Measurements from ENCODE around the gene AZGP1. TPM values are rescaled to one million over a fixed set of nuclear protein-coding genes. Genes with fewer than 3 reads are reported as not detected.

The AZGP1 gene
- total and polyA plus RNA-seq, 2 of the 13 experiments (the other 11 are each of a cell fraction or from before 2014, with no cell fraction given) = 93.8 to 229 TPM

DNA sequence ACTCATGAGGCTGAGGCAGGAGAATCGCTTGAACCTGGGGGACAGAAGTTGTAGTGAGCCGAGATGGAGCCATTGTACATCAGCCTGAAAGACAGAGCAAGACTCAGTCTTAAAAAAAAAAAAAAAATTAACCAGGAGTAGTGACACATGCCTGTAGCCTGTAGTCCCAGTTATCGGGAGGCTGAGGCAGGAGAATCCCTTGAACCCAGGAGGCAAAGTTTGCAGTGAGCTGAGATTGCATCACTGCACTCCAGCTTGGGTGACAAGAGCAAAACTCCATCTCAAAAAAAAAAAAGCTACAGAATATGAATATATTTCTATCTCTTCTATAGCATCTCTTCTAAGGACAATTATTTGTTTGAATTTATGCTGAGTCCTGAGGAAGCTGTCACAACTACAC, 6.5 kb downstream of the AZGP1 start:
- TF ChIP-seq ZNF724P (CRISPR knock-in tag; IDR thresholded peaks at IDR 0.05; ENCODE audit: borderline replicate concordance) (no peak), ZIK1 (CRISPR knock-in tag; IDR thresholded peaks at IDR 0.05; ENCODE audit: borderline replicate concordance, low read depth) (no peak), DPF2 (CRISPR knock-in tag; IDR thresholded peaks at IDR 0.05; ENCODE audit: borderline replicate concordance, low read depth) (no peak), ZMAT3 (CRISPR knock-in tag; conservative IDR thresholded peaks at IDR 0.05) (no peak), ZNF619 (CRISPR knock-in tag; IDR thresholded peaks at IDR 0.05) (no peak), FOSL2 (CRISPR knock-in tag; IDR thresholded peaks at IDR 0.05) (no peak)
- TF ChIP-seq, protein P1, sequence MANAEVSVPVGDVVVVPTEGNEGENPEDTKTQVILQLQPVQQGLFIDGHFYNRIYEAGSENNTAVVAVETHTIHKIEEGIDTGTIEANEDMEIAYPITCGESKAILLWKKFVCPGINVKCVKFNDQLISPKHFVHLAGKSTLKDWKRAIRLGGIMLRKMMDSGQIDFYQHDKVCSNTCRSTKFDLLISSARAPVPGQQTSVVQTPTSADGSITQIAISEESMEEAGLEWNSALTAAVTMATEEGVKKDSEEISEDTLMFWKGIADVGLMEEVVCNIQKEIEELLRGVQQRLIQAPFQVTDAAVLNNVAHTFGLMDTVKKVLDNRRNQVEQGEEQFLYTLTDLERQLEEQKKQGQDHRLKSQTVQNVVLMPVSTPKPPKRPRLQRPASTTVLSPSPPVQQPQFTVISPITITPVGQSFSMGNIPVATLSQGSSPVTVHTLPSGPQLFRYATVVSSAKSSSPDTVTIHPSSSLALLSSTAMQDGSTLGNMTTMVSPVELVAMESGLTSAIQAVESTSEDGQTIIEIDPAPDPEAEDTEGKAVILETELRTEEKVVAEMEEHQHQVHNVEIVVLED (CRISPR knock-in tag; IDR thresholded peaks at IDR 0.05; ENCODE audit: borderline replicate concordance) = no peak
- TF ChIP-seq, protein P2, sequence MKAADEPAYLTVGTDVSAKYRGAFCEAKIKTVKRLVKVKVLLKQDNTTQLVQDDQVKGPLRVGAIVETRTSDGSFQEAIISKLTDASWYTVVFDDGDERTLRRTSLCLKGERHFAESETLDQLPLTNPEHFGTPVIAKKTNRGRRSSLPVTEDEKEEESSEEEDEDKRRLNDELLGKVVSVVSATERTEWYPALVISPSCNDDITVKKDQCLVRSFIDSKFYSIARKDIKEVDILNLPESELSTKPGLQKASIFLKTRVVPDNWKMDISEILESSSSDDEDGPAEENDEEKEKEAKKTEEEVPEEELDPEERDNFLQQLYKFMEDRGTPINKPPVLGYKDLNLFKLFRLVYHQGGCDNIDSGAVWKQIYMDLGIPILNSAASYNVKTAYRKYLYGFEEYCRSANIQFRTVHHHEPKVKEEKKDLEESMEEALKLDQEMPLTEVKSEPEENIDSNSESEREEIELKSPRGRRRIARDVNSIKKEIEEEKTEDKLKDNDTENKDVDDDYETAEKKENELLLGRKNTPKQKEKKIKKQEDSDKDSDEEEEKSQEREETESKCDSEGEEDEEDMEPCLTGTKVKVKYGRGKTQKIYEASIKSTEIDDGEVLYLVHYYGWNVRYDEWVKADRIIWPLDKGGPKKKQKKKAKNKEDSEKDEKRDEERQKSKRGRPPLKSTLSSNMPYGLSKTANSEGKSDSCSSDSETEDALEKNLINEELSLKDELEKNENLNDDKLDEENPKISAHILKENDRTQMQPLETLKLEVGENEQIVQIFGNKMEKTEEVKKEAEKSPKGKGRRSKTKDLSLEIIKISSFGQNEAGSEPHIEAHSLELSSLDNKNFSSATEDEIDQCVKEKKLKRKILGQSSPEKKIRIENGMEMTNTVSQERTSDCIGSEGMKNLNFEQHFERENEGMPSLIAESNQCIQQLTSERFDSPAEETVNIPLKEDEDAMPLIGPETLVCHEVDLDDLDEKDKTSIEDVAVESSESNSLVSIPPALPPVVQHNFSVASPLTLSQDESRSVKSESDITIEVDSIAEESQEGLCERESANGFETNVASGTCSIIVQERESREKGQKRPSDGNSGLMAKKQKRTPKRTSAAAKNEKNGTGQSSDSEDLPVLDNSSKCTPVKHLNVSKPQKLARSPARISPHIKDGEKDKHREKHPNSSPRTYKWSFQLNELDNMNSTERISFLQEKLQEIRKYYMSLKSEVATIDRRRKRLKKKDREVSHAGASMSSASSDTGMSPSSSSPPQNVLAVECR (CRISPR knock-in tag; IDR thresholded peaks at IDR 0.05; ENCODE audit: borderline replicate concordance) = no peak
- TF ChIP-seq, protein P3, sequence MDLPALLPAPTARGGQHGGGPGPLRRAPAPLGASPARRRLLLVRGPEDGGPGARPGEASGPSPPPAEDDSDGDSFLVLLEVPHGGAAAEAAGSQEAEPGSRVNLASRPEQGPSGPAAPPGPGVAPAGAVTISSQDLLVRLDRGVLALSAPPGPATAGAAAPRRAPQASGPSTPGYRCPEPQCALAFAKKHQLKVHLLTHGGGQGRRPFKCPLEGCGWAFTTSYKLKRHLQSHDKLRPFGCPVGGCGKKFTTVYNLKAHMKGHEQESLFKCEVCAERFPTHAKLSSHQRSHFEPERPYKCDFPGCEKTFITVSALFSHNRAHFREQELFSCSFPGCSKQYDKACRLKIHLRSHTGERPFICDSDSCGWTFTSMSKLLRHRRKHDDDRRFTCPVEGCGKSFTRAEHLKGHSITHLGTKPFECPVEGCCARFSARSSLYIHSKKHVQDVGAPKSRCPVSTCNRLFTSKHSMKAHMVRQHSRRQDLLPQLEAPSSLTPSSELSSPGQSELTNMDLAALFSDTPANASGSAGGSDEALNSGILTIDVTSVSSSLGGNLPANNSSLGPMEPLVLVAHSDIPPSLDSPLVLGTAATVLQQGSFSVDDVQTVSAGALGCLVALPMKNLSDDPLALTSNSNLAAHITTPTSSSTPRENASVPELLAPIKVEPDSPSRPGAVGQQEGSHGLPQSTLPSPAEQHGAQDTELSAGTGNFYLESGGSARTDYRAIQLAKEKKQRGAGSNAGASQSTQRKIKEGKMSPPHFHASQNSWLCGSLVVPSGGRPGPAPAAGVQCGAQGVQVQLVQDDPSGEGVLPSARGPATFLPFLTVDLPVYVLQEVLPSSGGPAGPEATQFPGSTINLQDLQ (CRISPR knock-in tag; IDR thresholded peaks at IDR 0.05) = no peak
- TF ChIP-seq, protein P4, sequence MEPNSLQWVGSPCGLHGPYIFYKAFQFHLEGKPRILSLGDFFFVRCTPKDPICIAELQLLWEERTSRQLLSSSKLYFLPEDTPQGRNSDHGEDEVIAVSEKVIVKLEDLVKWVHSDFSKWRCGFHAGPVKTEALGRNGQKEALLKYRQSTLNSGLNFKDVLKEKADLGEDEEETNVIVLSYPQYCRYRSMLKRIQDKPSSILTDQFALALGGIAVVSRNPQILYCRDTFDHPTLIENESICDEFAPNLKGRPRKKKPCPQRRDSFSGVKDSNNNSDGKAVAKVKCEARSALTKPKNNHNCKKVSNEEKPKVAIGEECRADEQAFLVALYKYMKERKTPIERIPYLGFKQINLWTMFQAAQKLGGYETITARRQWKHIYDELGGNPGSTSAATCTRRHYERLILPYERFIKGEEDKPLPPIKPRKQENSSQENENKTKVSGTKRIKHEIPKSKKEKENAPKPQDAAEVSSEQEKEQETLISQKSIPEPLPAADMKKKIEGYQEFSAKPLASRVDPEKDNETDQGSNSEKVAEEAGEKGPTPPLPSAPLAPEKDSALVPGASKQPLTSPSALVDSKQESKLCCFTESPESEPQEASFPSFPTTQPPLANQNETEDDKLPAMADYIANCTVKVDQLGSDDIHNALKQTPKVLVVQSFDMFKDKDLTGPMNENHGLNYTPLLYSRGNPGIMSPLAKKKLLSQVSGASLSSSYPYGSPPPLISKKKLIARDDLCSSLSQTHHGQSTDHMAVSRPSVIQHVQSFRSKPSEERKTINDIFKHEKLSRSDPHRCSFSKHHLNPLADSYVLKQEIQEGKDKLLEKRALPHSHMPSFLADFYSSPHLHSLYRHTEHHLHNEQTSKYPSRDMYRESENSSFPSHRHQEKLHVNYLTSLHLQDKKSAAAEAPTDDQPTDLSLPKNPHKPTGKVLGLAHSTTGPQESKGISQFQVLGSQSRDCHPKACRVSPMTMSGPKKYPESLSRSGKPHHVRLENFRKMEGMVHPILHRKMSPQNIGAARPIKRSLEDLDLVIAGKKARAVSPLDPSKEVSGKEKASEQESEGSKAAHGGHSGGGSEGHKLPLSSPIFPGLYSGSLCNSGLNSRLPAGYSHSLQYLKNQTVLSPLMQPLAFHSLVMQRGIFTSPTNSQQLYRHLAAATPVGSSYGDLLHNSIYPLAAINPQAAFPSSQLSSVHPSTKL (CRISPR knock-in tag; IDR thresholded peaks at IDR 0.05) = no peak
- ATAC-seq (no peak), FAIRE-seq (no peak), DNase-seq (ENCODE audit: low spot score) (no peak)
- CTCF ChIA-PET (ENCODE audit: low intra/inter-chr PET ratio, low total read pairs) = no interaction called here
- in situ Hi-C loops (cut with HindIII; ENCODE audit: extremely low pct_ligation_motif_present, low pct_unique_long_range_greater_than_20kb) = no loop called here
- H3K4me2 ChIP-seq (ENCODE audit: low read depth, low read length) = no peak overlapping the region
- no peaks in the 10 kb centered on the region for H3K27me3 ChIP-seq (ENCODE audit: control insufficient read depth in 1 of 2, insufficient read depth in 2 of 2, low read length in 2 of 2)
- H3K9me3 ChIP-seq (ENCODE audit: low read length) = no peaks in the 10 kb centered on the region
- no peaks in the 10 kb centered on the region for H3K79me2 ChIP-seq (ENCODE audit: insufficient read depth, low read length)
- H3K27ac ChIP-seq (ENCODE audit: extremely low read length, insufficient read depth, low read length) = no peak overlapping the region
- WGBS (ENCODE audit: low lambda C conversion rate) = 90% methylated on average over 3 of the region's 3 CpGs
- POLR2A ChIA-PET = interaction anchor here (2.5 kb wide), 1 partner anchor 50 kb away, joined by 6 read pairs; the partner anchor contains the start of gene TRIM4
- no TSS peak for BruUV-seq (replicated peaks)
- no peaks in the 10 kb centered on the region for H4K20me1 ChIP-seq (ENCODE audit: insufficient read depth, low read length)
- H3K4me3 ChIP-seq (replicated peaks in 1 of 3; ENCODE audit: insufficient read depth in 1 of 3, low read depth in 2 of 3, low read length in 3 of 3) = no peak overlapping the region
- no peak overlapping the region for H3K9ac ChIP-seq (ENCODE audit: insufficient read depth, low read depth, low read length)
- H2AFZ ChIP-seq (ENCODE audit: low read length) = no peak overlapping the region
- intact Hi-C loops (cut with micrococcal nuclease; ENCODE audit: unreplicated experiment) = no loop called here
- H3K4me1 ChIP-seq (ENCODE audit: insufficient read depth, low read length) = peaks cover 15% of the 10 kb centered on the region; the same call in 1 of the 2 replicates
- peaks cover 14 to 32% of the 10 kb centered on the region in 2 experiments; a peak in 4 of 5 replicates for H3K36me3 ChIP-seq (replicated peaks in 1 of 2; ENCODE audit: control insufficient read depth in 1 of 2, insufficient read depth in 2 of 2, low read length in 2 of 2)

Data from HepG2 (cell line).